GM21529 (cell line): ENCODE measurements around the gene OR4B1.
"Not testable (repeated sequence)": the region's sequence is repeated elsewhere in the genome, so short reads cannot be mapped to it uniquely, and the experiment has no call there.

ENCODE experiments used
- ATAC-seq: cut with Tn5 transposase; IDR thresholded peaks from one replicate; pipeline ENCODE4 v1.9.1; 2021; ENCODE audit not compliant: unreplicated experiment

Gene OR4B1

GRCh38 chr11:48216510-48216909 lies at the start of gene OR4B1:
Gene OR4B1, plus strand, starts transcription at chr11:48216810. Its CDS starts 0 bp downstream, at chr11:48216810.
- ATAC-seq: no peak

- no peak for ATAC-seq
These were observed 49.2 kb upstream of the OR4B1 start for GRCh38 chr11:48167380-48167779.

GRCh38 chr11:48168815-48169214 lies 47.8 kb upstream of the OR4B1 start:
- ATAC-seq: no peak

- no peak for ATAC-seq
These were observed 47.4 kb upstream of the OR4B1 start for GRCh38 chr11:48169259-48169658.

GRCh38 chr11:48169717-48170116 lies 46.9 kb upstream of the OR4B1 start:
- ATAC-seq: no peak

GRCh38 chr11:48170241-48171233 lies 46.1 kb upstream of the OR4B1 start:
- ATAC-seq: no peak

DNA sequence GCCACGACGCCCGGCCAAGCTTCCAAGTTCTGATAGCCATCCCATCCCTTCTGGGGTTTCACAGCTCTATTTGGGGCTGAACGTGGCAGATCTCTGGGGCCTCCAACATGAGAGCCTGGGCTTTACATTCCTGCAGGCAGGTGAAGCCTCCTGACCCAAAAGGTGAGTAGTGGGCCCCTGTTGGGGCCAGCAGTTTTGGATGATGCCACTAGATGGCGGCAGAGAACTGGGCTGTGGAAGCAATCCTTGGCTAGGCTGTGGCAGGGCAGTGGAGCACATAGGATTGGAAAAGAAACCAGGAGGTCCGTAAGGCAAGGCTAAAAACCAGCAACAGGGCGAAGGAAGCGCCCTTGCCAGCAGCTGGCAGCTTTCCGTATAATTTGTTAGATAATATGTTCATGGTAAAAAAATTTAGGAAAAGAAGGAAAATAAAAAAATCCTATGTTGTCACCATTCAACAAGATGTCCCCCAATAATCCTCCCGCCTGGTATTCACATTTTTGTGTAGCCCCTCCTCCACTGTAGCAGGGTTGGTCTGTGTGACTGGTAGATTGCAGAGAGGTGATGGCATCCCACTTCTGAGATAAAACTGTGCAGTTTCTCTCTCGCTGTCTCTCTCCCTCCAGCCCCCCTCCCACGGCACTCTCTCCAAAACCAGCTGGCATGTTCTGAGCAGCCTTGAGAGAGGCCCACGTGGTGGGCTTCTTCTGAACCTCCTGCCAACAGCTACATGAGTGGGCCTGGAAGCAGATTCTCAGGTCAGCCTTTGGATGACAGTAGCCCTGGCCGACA lies 43.6 kb upstream of the OR4B1 start:
- peak; percentile 86 for ATAC-seq

- ATAC-seq: no peak
These were observed 38.9 kb upstream of the OR4B1 start for GRCh38 chr11:48177661-48178060.

GRCh38 chr11:48180627-48181026 lies 36.0 kb upstream of the OR4B1 start:
- no peak for ATAC-seq

GRCh38 chr11:48182860-48183526 lies 33.6 kb upstream of the OR4B1 start:
- ATAC-seq: no peak

DNA sequence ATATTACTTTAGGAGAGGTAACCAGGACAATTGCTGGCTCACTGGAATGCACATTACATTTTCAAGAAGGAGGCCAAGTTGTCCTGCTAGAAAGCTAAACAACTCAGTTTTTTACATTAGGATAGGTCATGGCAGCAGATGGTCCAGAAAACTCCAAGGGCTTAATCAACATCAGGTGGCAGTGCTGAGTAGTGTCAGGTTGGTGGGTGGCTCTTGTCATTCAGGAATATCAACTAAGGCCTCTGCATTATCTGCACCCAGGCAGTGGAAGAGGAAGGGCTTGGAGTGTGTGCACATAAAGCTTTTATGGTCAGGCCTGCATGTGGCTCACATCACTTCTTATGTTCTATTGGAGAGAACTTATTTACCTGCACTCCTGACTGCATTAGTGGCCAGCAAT lies 32.2 kb upstream of the OR4B1 start:
- ATAC-seq: no peak

- ATAC-seq: not testable (repeated sequence)
These were observed 25.5 kb upstream of the OR4B1 start for GRCh38 chr11:48190906-48191654.

DNA sequence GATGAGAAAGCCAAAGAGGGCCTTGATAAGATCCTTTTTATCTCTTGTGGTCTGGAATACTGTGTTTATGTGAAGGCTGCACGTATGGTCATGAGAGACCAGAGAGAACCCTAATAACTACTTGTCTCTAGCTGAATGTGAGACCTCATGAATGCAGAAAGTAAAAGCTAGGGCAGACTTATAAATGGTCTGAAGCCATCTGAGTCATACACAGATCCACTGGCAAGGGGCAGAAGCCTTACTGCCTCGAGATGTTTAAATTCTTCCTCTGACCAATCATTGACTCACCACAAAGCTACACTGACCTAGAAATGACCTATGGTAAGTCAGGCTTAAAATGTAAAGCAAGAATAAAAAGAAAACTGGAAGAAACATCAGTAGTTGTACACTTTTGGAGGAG lies 22.7 kb upstream of the OR4B1 start:
- ATAC-seq: no peak

DNA sequence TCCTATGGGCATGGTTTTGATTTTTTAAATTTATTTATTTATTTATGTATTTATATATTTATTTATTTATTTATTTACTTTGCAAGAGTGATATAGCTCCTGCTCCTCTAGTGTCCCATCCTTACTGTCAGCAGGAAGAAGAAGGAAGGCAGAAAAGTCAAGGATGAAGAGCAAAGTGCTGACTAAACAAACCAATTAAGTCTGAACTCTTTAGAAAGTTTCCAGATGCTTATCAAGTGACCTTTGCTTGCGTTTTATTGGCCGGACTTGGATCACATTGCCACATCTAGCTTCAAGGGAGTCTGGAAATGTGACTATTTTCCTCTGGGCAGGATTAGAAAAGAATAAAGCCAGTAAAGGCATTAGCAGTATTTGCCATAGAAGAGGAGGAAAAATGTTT lies 8.7 kb upstream of the OR4B1 start:
- ATAC-seq: no peak

GRCh38 chr11:48210052-48210451 lies 6.6 kb upstream of the OR4B1 start:
- no peak for ATAC-seq

DNA sequence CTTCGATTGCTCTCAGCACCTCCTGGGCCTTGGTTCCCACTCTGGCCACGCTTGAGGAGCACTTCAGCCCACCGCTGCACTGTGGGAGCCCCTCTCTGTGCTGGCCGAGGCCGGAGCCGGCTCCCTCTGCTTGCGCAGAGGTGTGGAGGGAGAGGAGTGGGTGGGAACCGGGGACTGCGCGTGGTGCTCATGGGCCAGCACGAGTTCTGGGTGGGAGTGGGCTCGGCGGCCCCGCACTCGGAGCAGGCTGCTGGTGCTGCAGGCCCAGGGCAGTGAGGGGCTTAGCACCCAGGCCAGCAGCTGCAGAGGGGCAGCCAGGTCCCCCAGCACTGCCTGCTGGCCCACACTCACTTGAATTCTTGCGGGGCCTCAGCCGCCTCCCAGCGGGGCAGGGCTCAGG lies 12.2 kb downstream of the OR4B1 start:
- no peak for ATAC-seq

- not testable (repeated sequence) for ATAC-seq
These were observed 13.4 kb downstream of the OR4B1 start for GRCh38 chr11:48230057-48230456.

- ATAC-seq: no peak
These were observed 21.1 kb downstream of the OR4B1 start for GRCh38 chr11:48237727-48238126.

- ATAC-seq: no peak
These were observed 25.9 kb downstream of the OR4B1 start for GRCh38 chr11:48242501-48242900.

GRCh38 chr11:48244804-48245203 lies 28.2 kb downstream of the OR4B1 start, which contains the start of gene OR4X2:
Gene OR4X2, plus strand, starts transcription at chr11:48245104. Its CDS starts 0 bp downstream, at chr11:48245104.
- no peak for ATAC-seq
